ENCODE results near the gene FOXL2NB.
"Not testable (repeated sequence)": the region's sequence is repeated elsewhere in the genome, so short reads cannot be mapped to it uniquely, and the experiment has no call there.

Gene FOXL2NB

GRCh38 chr3:138946663-138947494, at the start of gene FOXL2NB, which contains the start of gene FOXL2:
Gene FOXL2NB (plus strand): TSS chr3:138947217. CDS start chr3:138947365, 148 bp downstream.
Gene FOXL2 (minus strand): TSS chr3:138947137. CDS start chr3:138946722, 415 bp downstream.
- DNase-seq (ENCODE audit: low read depth in 3 of 3): no peak

- DNase-seq (ENCODE audit: low read depth in 3 of 3): no peak
Measured at GRCh38 chr3:138898301-138898700, 48.7 kb upstream of the FOXL2NB start.

GRCh38 chr3:138898708-138899107, 48.3 kb upstream of the FOXL2NB start:
- DNase-seq (ENCODE audit: low read depth in 3 of 3): no peak

- no peak for DNase-seq (ENCODE audit: low read depth in 3 of 3)
Measured at GRCh38 chr3:138899351-138899991, 47.5 kb upstream of the FOXL2NB start.

GRCh38 chr3:138901567-138901966, 45.5 kb upstream of the FOXL2NB start:
- no peak for DNase-seq (ENCODE audit: low read depth in 3 of 3)

- no peak for DNase-seq (ENCODE audit: low read depth in 3 of 3)
Measured at GRCh38 chr3:138902171-138902570, 44.8 kb upstream of the FOXL2NB start.

GRCh38 chr3:138907539-138907938, 39.5 kb upstream of the FOXL2NB start:
- DNase-seq (ENCODE audit: low read depth in 3 of 3): no peak

- DNase-seq (ENCODE audit: low read depth in 3 of 3): no peak
Measured at GRCh38 chr3:138908846-138909245, 38.2 kb upstream of the FOXL2NB start.

GRCh38 chr3:138909904-138910303, 37.1 kb upstream of the FOXL2NB start:
- DNase-seq (ENCODE audit: low read depth in 3 of 3): no peak

- DNase-seq (ENCODE audit: low read depth in 3 of 3): no peak
Measured at GRCh38 chr3:138911621-138912020, 35.4 kb upstream of the FOXL2NB start.

GRCh38 chr3:138912237-138912636, 34.8 kb upstream of the FOXL2NB start:
- DNase-seq (ENCODE audit: low read depth in 3 of 3): no peak

- DNase-seq (ENCODE audit: low read depth in 3 of 3): no peak
Measured at GRCh38 chr3:138913766-138914165, 33.3 kb upstream of the FOXL2NB start.

GRCh38 chr3:138914870-138915502, 32.0 kb upstream of the FOXL2NB start:
- DNase-seq (ENCODE audit: low read depth in 3 of 3): no peak

- DNase-seq (ENCODE audit: low read depth in 3 of 3): peak; percentile 62 to 82 (median 63)
Measured at GRCh38 chr3:138915503-138916498, 31.2 kb upstream of the FOXL2NB start.

GRCh38 chr3:138916824-138917223, 30.2 kb upstream of the FOXL2NB start:
- DNase-seq (ENCODE audit: low read depth in 3 of 3): no peak

GRCh38 chr3:138919325-138919724, 27.7 kb upstream of the FOXL2NB start:
- DNase-seq (ENCODE audit: low read depth in 3 of 3): no peak

GRCh38 chr3:138921316-138922292, 25.4 kb upstream of the FOXL2NB start:
- DNase-seq (ENCODE audit: low read depth in 3 of 3): no peak

GRCh38 chr3:138922400-138922799, 24.6 kb upstream of the FOXL2NB start:
- not testable (repeated sequence) for DNase-seq (ENCODE audit: low read depth in 3 of 3)

GRCh38 chr3:138923531-138923994, 23.5 kb upstream of the FOXL2NB start:
- peak; percentile 69 to 81 (median 78) for DNase-seq (ENCODE audit: low read depth in 3 of 3)
